OCI-LY1 (cell line): ENCODE results near the gene MFAP4.

Experiments used
- H2AFZ ChIP-seq: fragments of 200-600 bp; sonication (generic), shearing (Covaris generic); 2 replicates; pipeline ENCODE4 v1.6.0; 2014; ENCODE audit warnings: antibody characterized with exemption, mild to moderate bottlenecking, low read length
- H3F3A ChIP-seq: fragments of 200-600 bp; sonication (generic), shearing (Covaris generic); 2 replicates; pipeline ENCODE4 v1.6.0; 2014; ENCODE audit warnings: mild to moderate bottlenecking, antibody characterized with exemption, low read length, moderate library complexity; ENCODE audit not compliant: insufficient read depth
- H3K27ac ChIP-seq: fragments of 200-600 bp; sonication (generic); 2 replicates; pipeline ENCODE4 v1.5.1; 2014; ENCODE audit warnings: low read length, mixed run types, mild to moderate bottlenecking, low read depth; ENCODE audit not compliant: poor library complexity, severe bottlenecking
- H3K27me3 ChIP-seq: fragments of 200-600 bp; sonication (generic); 2 replicates; pipeline ENCODE4 v1.6.0; 2014; ENCODE audit warnings: antibody characterized with exemption, mild to moderate bottlenecking, low read length, moderate library complexity; ENCODE audit not compliant: insufficient read depth
- H3K36me3 ChIP-seq: fragments of 200-600 bp; sonication (generic); 2 replicates; pipeline ENCODE4 v1.6.1; 2014; ENCODE audit warnings: mild to moderate bottlenecking, antibody characterized with exemption, low read length, moderate library complexity, mixed read lengths; ENCODE audit not compliant: insufficient read depth
- H3K4me1 ChIP-seq: fragments of 200-600 bp; sonication (generic); 2 replicates; pipeline ENCODE4 v1.5.1; 2014; ENCODE audit warnings: mild to moderate bottlenecking, low read length, moderate library complexity; ENCODE audit not compliant: insufficient read depth, severe bottlenecking
- H3K4me2 ChIP-seq: fragments of 200-600 bp; sonication (generic), shearing (Covaris generic); 2 replicates; pipeline ENCODE4 v1.6.1; 2014; ENCODE audit warnings: low read length
- H3K4me3 ChIP-seq: fragments of 200-600 bp; sonication (generic); 2 replicates; pipeline ENCODE4 v1.5.1; 2014; ENCODE audit warnings: low read length, low read depth, mild to moderate bottlenecking, mixed read lengths; ENCODE audit not compliant: poor library complexity, severe bottlenecking
- H3K79me2 ChIP-seq: fragments of 200-600 bp; shearing (Covaris generic); 2 replicates; pipeline ENCODE4 v1.6.1; 2016; ENCODE audit warnings: mixed run types, low read length, mixed read lengths; ENCODE audit not compliant: insufficient read depth
- H3K9ac ChIP-seq: fragments of 200-600 bp; sonication (generic), shearing (Covaris generic); 2 replicates; pipeline ENCODE4 v1.6.1; 2014; ENCODE audit warnings: mild to moderate bottlenecking, low read length, mixed read lengths
- H3K9me2 ChIP-seq: fragments of 200-600 bp; sonication (generic), shearing (Covaris generic); 2 replicates; pipeline ENCODE4 v1.6.1; 2014; ENCODE audit warnings: low read depth, mild to moderate bottlenecking, low read length, mixed read lengths
- H3K9me3 ChIP-seq: fragments of 200-600 bp; shearing (Covaris generic); 2 replicates; pipeline ENCODE4 v1.6.1; 2014; ENCODE audit warnings: low read length, mixed read lengths
- H4K20me1 ChIP-seq: fragments of 200-600 bp; sonication (generic), shearing (Covaris generic); 2 replicates; pipeline ENCODE4 v1.6.0; 2016; ENCODE audit warnings: mild to moderate bottlenecking, low read length; ENCODE audit not compliant: insufficient read depth
- EZH2 ChIP-seq: fragments of 200-600 bp; sonication (generic), shearing (Covaris generic); IDR thresholded peaks from 2 replicates; pipeline ENCODE4 v1.8.0; 2017; ENCODE audit warnings: borderline replicate concordance, mixed run types, mild to moderate bottlenecking, antibody characterized with exemption, low read length, moderate library complexity, mixed read lengths
- TF ChIP-seq, protein P1 (sequence below): fragments of 200-600 bp; sonication (generic), shearing (Covaris generic); IDR thresholded peaks from 2 replicates; pipeline ENCODE4 v1.5.1; 2017; ENCODE audit warnings: mild to moderate bottlenecking, antibody characterized with exemption, low read length, moderate library complexity, mixed read lengths

MFAP4 gene

DNA sequence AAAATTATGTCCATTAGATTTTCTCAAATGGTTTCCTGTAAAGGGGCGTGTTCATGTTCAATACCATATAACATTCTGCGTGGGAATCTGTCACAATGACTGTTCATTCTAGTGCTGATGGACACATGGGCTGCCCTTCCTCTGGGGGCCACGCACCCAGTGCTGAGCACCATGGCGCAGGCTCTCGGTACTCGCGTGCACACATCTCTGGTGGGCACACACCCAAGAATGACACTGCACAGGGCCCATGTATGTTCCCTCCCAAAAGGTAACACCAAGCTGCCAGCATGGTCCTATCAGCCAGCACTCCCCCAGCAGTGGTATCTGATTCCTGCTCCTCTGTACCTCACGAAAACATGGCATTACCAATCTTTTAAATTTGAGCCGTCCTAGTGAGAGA lies 38.2 kb downstream of the MFAP4 start:
- no peaks in the 10 kb centered on the region for H3K79me2 ChIP-seq
- H4K20me1 ChIP-seq, result no peaks in the 10 kb centered on the region
- TF ChIP-seq, protein P1, sequence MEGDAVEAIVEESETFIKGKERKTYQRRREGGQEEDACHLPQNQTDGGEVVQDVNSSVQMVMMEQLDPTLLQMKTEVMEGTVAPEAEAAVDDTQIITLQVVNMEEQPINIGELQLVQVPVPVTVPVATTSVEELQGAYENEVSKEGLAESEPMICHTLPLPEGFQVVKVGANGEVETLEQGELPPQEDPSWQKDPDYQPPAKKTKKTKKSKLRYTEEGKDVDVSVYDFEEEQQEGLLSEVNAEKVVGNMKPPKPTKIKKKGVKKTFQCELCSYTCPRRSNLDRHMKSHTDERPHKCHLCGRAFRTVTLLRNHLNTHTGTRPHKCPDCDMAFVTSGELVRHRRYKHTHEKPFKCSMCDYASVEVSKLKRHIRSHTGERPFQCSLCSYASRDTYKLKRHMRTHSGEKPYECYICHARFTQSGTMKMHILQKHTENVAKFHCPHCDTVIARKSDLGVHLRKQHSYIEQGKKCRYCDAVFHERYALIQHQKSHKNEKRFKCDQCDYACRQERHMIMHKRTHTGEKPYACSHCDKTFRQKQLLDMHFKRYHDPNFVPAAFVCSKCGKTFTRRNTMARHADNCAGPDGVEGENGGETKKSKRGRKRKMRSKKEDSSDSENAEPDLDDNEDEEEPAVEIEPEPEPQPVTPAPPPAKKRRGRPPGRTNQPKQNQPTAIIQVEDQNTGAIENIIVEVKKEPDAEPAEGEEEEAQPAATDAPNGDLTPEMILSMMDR, result no peak
- no peak for TF ChIP-seq EZH2
- no peaks in the 10 kb centered on the region for H3K36me3 ChIP-seq
- H3K4me3 ChIP-seq, result no peak overlapping the region
- H3K9ac ChIP-seq, result no peak overlapping the region
- no peaks in the 10 kb centered on the region for H3K9me2 ChIP-seq
- H3F3A ChIP-seq, result no peaks in the 10 kb centered on the region
- peaks cover 9% of the 10 kb centered on the region for H3K4me1 ChIP-seq
- H3K9me3 ChIP-seq, result no peaks in the 10 kb centered on the region
- H3K27ac ChIP-seq, result no peak overlapping the region
- no peak overlapping the region for H3K4me2 ChIP-seq
- no peaks in the 10 kb centered on the region for H3K27me3 ChIP-seq
- no peak overlapping the region for H2AFZ ChIP-seq

DNA sequence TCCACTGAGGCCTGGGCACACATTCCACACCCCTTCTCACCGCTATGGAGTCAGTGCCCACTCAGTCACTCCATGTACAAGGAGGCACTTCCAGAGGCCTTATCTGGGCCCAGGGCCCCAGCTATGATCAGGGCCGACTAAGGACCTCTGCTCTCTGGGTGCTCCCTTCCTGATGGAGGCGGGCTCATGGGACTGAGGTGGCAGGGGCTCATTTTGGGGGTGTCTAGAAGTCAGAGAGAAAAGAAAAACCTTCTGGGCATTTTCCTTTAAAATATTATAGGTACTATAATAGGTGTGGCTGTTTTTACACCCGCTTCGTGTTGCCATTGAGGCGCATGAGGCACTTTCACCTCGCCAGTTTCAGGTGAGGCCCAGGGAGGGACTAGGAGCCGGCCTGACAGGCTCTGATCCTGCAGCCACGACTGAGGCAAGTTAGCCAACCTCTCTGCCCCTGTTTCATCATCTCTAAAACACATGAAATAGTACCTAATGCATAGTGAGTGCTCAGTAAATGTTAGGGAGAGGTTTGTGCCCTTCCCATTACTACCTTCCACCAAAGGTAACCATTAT lies 38.8 kb downstream of the MFAP4 start:
- no peak overlapping the region for H3K4me3 ChIP-seq
- H4K20me1 ChIP-seq, result no peaks in the 10 kb centered on the region
- H3K9ac ChIP-seq, result no peak overlapping the region
- H3K4me2 ChIP-seq, result no peak overlapping the region
- no peaks in the 10 kb centered on the region for H3K36me3 ChIP-seq
- H3K9me2 ChIP-seq, result no peaks in the 10 kb centered on the region
- no peak overlapping the region for H3K27ac ChIP-seq
- TF ChIP-seq EZH2, result no peak
- TF ChIP-seq, protein P1, result no peak
- H3K4me1 ChIP-seq, result peaks cover 9% of the 10 kb centered on the region
- no peak overlapping the region for H2AFZ ChIP-seq
- no peaks in the 10 kb centered on the region for H3K79me2 ChIP-seq
- no peaks in the 10 kb centered on the region for H3F3A ChIP-seq
- no peaks in the 10 kb centered on the region for H3K27me3 ChIP-seq
- no peaks in the 10 kb centered on the region for H3K9me3 ChIP-seq

DNA sequence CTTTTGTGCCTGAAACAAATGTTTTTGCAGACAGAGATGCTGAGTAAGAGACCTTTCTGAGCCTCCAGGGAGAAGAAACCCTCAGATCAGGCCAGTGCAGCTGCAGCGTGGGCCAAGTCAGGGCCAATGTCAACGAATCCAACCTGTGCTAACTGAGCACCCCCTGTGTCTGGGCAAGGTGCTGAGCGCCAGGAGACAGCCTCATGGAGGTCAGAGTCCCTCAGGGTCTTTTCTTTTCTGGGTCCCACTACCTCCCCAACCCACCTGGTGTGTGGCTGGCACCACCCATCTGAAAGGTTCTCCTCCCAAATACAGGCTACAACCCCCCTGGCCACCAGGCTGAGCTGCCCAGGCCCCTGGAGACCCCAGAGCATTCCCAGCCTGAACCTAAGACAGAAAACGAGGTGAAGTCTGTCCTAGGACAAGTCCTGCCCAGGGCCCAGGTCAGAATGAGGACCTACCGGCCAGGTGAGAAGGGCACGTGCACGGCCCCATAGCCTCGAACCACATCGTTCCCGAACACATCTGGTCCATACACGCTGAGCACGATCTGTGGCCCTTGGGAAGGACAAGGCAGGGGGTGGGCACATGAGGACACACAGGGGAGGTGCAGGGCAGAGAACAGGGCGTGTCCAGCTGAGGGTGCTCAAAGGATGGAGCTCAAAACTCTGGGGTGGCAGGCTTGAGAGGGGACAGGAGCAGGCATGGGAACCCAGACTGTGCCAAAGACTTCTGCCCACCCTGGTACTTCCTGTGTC lies 39.5 kb downstream of the MFAP4 start:
- Histone ChIP-seq H3F3A (no peaks in the 10 kb centered on the region), H4K20me1 (no peaks in the 10 kb centered on the region), H3K9me3 (no peaks in the 10 kb centered on the region), H3K4me3 (no peak overlapping the region), H3K27ac (no peak overlapping the region), H3K9me2 (no peaks in the 10 kb centered on the region), H3K4me2 (no peak overlapping the region), H3K79me2 (no peaks in the 10 kb centered on the region), H2AFZ (no peak overlapping the region), H3K27me3 (no peaks in the 10 kb centered on the region), H3K9ac (no peak overlapping the region), H3K36me3 (no peaks in the 10 kb centered on the region), H3K4me1 (peaks cover 9% of the 10 kb centered on the region)
- TF ChIP-seq, protein P1, result no peak
- TF ChIP-seq EZH2, result no peak
